Uterus (tissue), 2 donors: Measurements from ENCODE around the gene TBC1D22B.

Experiments
- POLR2A ChIP-seq, 2 donors: fragments of 450-650 bp; IDR thresholded peaks; one replicate each; pipeline ENCODE4 v1.6.1; 2016; ENCODE audit warnings: antibody characterized with exemption in 2 of 2, mild to moderate bottlenecking in 1 of 2, moderate library complexity in 1 of 2
- TF ChIP-seq, protein P1 (sequence below), 4 experiments: fragments of 200-600 bp in 2 of 4; fragments of 450-650 bp in 2 of 4; sonication (generic) in 2 of 4; IDR thresholded peaks; one replicate each; pipeline ENCODE4 v1.5.1; 2016 to 2019; ENCODE audit warnings: antibody characterized with exemption in 4 of 4, mild to moderate bottlenecking in 2 of 4, moderate library complexity in 1 of 4

DNA sequence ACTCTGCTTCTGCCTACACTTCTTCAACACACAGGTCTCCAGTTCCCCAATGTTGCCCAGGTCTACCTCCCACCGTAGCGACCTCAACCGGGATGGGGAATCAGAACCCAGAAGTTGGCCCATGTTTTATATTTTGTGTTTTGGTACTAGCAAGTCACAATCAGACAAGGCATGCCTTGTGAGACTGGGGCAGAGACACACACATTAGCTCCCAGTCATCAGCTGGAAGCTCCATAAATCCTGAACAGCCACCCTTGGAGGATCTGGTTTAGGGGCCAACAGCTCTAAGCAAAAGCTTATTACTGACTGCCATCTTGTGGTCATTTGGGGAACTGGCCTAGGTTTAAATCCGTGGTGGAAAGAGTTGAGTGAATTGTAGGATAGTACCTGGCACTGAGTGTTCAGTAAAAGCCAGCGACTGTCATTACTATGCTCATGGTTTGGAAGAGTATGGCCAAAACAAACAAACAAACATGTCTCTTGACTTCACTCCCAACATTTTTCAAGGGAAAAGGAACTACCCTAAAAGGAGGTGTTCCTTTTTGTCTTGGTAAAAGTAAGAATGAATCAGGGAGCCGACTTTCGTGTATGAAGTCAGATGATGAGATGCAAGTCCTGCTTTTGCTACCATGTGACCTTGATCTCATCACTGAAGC, 47.1 kb upstream of the TBC1D22B start:
- no peak for TF ChIP-seq POLR2A (IDR thresholded peaks at IDR 0.05)
- TF ChIP-seq, protein P1, sequence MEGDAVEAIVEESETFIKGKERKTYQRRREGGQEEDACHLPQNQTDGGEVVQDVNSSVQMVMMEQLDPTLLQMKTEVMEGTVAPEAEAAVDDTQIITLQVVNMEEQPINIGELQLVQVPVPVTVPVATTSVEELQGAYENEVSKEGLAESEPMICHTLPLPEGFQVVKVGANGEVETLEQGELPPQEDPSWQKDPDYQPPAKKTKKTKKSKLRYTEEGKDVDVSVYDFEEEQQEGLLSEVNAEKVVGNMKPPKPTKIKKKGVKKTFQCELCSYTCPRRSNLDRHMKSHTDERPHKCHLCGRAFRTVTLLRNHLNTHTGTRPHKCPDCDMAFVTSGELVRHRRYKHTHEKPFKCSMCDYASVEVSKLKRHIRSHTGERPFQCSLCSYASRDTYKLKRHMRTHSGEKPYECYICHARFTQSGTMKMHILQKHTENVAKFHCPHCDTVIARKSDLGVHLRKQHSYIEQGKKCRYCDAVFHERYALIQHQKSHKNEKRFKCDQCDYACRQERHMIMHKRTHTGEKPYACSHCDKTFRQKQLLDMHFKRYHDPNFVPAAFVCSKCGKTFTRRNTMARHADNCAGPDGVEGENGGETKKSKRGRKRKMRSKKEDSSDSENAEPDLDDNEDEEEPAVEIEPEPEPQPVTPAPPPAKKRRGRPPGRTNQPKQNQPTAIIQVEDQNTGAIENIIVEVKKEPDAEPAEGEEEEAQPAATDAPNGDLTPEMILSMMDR (IDR thresholded peaks at IDR 0.05) = peak; percentile 92 to 99 (median 96)
